Endothelial cell of umbilical vein (primary cell): ENCODE data around the gene ITM2B. TPM values are rescaled to one million over a fixed set of nuclear protein-coding genes. Genes with fewer than 3 reads are reported as not detected.

Experiments
- BruUV-seq: library from RNA; stranded (reverse); fragments of 400-500 nt; replicated peaks from 2 replicates; lab custom pipeline; 2021; lab: Mats Ljungman, UMichigan
- CTCF ChIA-PET: fragments of 300-600, 350-600 bp; sonication (Branson Sonifier 250); formaldehyde crosslinking; loops from one replicate; lab custom pipeline; 2021; ENCODE audit warnings: antibody characterized with exemption, inconsistent platforms; lab: Charles Lee
- POLR2A ChIA-PET: fragments of 300-600, 350-600 bp; sonication (Branson Sonifier 250); formaldehyde crosslinking; loops from one replicate; lab custom pipeline; 2021; ENCODE audit warnings: antibody characterized with exemption, inconsistent platforms; lab: Charles Lee
- DNase-seq: peaks from one replicate; pipeline ENCODE4 v3.0.0-alpha.2; 2011; ENCODE audit warnings: low read depth, low spot score
- FAIRE-seq: peaks from 2 replicates; lab custom pipeline; 2011; peaks lifted over from hg19 to GRCh38; lab: Jason Lieb, UNC
- H2AFZ ChIP-seq: 2 replicates; pipeline ENCODE4 v1.6.0; 2012; ENCODE audit warnings: low read depth, low read length, control low read depth, inconsistent platforms
- H3K27ac ChIP-seq: 2 replicates; pipeline ENCODE4 v1.5.1; 2011; ENCODE audit warnings: low read depth, mild to moderate bottlenecking, control low read depth, low read length, moderate library complexity; ENCODE audit not compliant: insufficient read depth
- H3K27me3 ChIP-seq, 2 experiments: 2 replicates each; pipeline versions ENCODE4 v1.6.0 to v1.6.1; 2011; ENCODE audit warnings: low read length in 2 of 2, mixed read lengths in 1 of 2; ENCODE audit not compliant: control insufficient read depth in 2 of 2, insufficient read depth in 2 of 2
- H3K36me3 ChIP-seq, 2 experiments: 2 replicates in 1 of 2; 3 replicates in 1 of 2; pipeline ENCODE4 v1.5.1; 2011; ENCODE audit warnings: low read length in 2 of 2, mild to moderate bottlenecking in 1 of 2, moderate library complexity in 1 of 2; ENCODE audit not compliant: control insufficient read depth in 2 of 2, insufficient read depth in 2 of 2; ENCODE audit errors: extremely low read depth in 1 of 2
- H3K4me1 ChIP-seq: 3 replicates; pipeline ENCODE4 v1.5.1; 2011; ENCODE audit warnings: mild to moderate bottlenecking, low read length; ENCODE audit not compliant: control insufficient read depth, insufficient read depth; ENCODE audit errors: extremely low read depth
- H3K4me2 ChIP-seq: 2 replicates; pipeline ENCODE4 v1.6.1; 2011; ENCODE audit warnings: low read length, control low read depth, mixed read lengths; ENCODE audit not compliant: insufficient read depth
- H3K4me3 ChIP-seq, 3 experiments: fragments of 200-600 bp in 1 of 3; sonication (generic), shearing (Covaris generic) in 1 of 3; replicated peaks in 1 of 3; 2 replicates each; pipeline ENCODE4 v1.5.1; 2011 to 2016; ENCODE audit warnings: control low read depth in 3 of 3, low read length in 3 of 3, mild to moderate bottlenecking in 2 of 3, inconsistent platforms in 1 of 3, low read depth in 1 of 3, moderate library complexity in 1 of 3; ENCODE audit not compliant: insufficient read depth in 1 of 3
- H3K79me2 ChIP-seq: 2 replicates; pipeline ENCODE4 v1.6.0; 2012; ENCODE audit warnings: low read length, inconsistent platforms; ENCODE audit not compliant: control insufficient read depth, insufficient read depth
- H3K9ac ChIP-seq: replicated peaks from 2 replicates; pipeline ENCODE3; 2011; ENCODE audit warnings: low read length, control low read depth; ENCODE audit not compliant: insufficient read depth; ENCODE audit errors: extremely low read depth
- H3K9me1 ChIP-seq: replicated peaks from 3 replicates; pipeline ENCODE4 v1.6.0; 2011; ENCODE audit warnings: mild to moderate bottlenecking, low read length; ENCODE audit not compliant: control insufficient read depth, insufficient read depth; ENCODE audit errors: extremely low read depth
- H3K9me3 ChIP-seq: replicated peaks from 2 replicates; pipeline ENCODE4 v1.5.1; 2012; ENCODE audit warnings: low read length, inconsistent platforms; ENCODE audit not compliant: control insufficient read depth, insufficient read depth
- H4K20me1 ChIP-seq: replicated peaks from 2 replicates; pipeline ENCODE3; 2011; ENCODE audit warnings: mild to moderate bottlenecking, low read length; ENCODE audit not compliant: control insufficient read depth, insufficient read depth; ENCODE audit errors: extremely low read depth
- EZH2 ChIP-seq: IDR thresholded peaks from 2 replicates; pipeline ENCODE4 v1.6.1; 2012; ENCODE audit warnings: borderline replicate concordance, low read depth, mild to moderate bottlenecking, moderate library complexity, low read length, inconsistent platforms; ENCODE audit not compliant: severe bottlenecking
- FOS ChIP-seq: IDR thresholded peaks from 2 replicates; pipeline ENCODE4 v1.6.1; 2011; ENCODE audit warnings: mild to moderate bottlenecking, low read length, moderate library complexity, borderline replicate concordance; ENCODE audit not compliant: insufficient read depth
- GATA2 ChIP-seq: IDR thresholded peaks from 2 replicates; pipeline ENCODE4 v1.7.0; 2011; ENCODE audit warnings: low read depth, mild to moderate bottlenecking, moderate library complexity, mixed read lengths, low read length; ENCODE audit not compliant: insufficient read length, insufficient read depth
- MYC ChIP-seq: IDR thresholded peaks from one replicate; pipeline ENCODE4 v1.6.1; 2011; ENCODE audit warnings: mild to moderate bottlenecking, low read depth, low read length
- POLR2A ChIP-seq: IDR thresholded peaks from 2 replicates; pipeline ENCODE4 v1.6.1; 2012; ENCODE audit warnings: low read depth, mild to moderate bottlenecking, control low read depth, low read length
- POLR2AphosphoS5 ChIP-seq: IDR thresholded peaks from 2 replicates; pipeline ENCODE4 v1.6.1; 2012; ENCODE audit warnings: low read depth, mild to moderate bottlenecking, control low read depth, low read length, moderate library complexity; ENCODE audit not compliant: insufficient read depth
- dilution Hi-C: fragments of 300-500 bp; cut with MboI; formaldehyde crosslinking; loops from one replicate; pipeline ENCODE4 v1.15.0; 2019; ENCODE audit warnings: low sequenced_read_pairs; ENCODE audit not compliant: extremely low pct_ligation_motif_present
- intact Hi-C: fragments of 100-400 bp; cut with micrococcal nuclease; formaldehyde crosslinking; loops from one replicate; pipeline ENCODE4 v1.10.0; 2022
- polyA plus RNA-seq, 4 experiments: library from polyadenylated mRNA; depleted of rRNA in 3 of 4; stranded (reverse) in 3 of 4; unstranded in 1 of 4; fragments of >200 nt; gene quantifications; 2 replicates each; pipeline versions ENCODE4 v1.2.1 to v1.2.3, GENCODE V29; 2011 to 2012; ENCODE audit warnings: missing spikeins in 1 of 4
- total RNA-seq: library from RNA; stranded (reverse); gene quantifications from 2 replicates; pipeline ENCODE4 v1.2.3, GENCODE V29; 2021
- TF ChIP-seq, protein P1 (sequence below): IDR thresholded peaks from 2 replicates; pipeline ENCODE4 v1.6.1; 2011; ENCODE audit not compliant: insufficient read depth, insufficient read length
- TF ChIP-seq, protein P2 (sequence below), 2 donors: IDR thresholded peaks; 1 replicate in 1 of 2; 2 replicates in 1 of 2; pipeline ENCODE4 v1.5.1; 2011; ENCODE audit warnings: low read length in 2 of 2, mild to moderate bottlenecking in 2 of 2, moderate library complexity in 2 of 2, control low read depth in 1 of 2, inconsistent platforms in 1 of 2, low read depth in 1 of 2; ENCODE audit not compliant: insufficient read depth in 1 of 2; ENCODE audit errors: extremely low read depth in 1 of 2

ITM2B gene
- total and polyA plus RNA-seq, 2 donors (not counting 3 experiments of a cell fraction or from before 2014, with no cell fraction given), result 150 to 271 TPM

DNA sequence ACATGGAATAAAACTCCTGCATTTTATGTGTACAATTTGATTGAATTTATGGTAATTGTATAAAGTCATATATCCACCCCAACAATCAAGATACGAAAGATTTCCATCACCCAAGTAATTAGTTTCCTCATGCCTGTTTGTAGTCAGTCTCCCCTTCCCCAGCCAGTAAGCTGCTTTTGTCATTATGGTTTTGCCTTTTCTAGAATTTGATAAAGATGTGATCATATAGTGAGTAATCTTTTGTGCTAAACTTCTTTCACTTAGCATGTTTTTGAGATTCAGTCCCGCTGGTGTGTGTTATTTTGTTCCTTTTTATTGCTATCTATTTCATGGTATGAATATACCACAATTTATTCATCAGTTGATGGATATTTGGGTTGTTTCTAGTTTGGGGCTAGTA, 16.0 kb downstream of the ITM2B start:
- Histone ChIP-seq H2AFZ (no peak overlapping the region), H3K9me3 (no peaks in the 10 kb centered on the region), H3K79me2 (peaks cover 17% of the 10 kb centered on the region), H3K27me3 (no peaks in the 10 kb centered on the region), H3K4me3 (no peak overlapping the region), H3K9me1 (no peaks in the 10 kb centered on the region), H3K4me2 (no peak overlapping the region), H3K27ac (no peak overlapping the region), H3K4me1 (no peaks in the 10 kb centered on the region), H3K9ac (no peak overlapping the region), H4K20me1 (peaks cover 2% of the 10 kb centered on the region), H3K36me3 (peaks cover 0 to 4% of the 10 kb centered on the region in 2 experiments)
- TF ChIP-seq POLR2A (no peak), FOS (no peak), POLR2AphosphoS5 (no peak), EZH2 (no peak), MYC (no peak), GATA2 (no peak)
- TF ChIP-seq, protein P1, sequence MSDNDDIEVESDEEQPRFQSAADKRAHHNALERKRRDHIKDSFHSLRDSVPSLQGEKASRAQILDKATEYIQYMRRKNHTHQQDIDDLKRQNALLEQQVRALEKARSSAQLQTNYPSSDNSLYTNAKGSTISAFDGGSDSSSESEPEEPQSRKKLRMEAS, result no peak
- TF ChIP-seq, protein P2, sequence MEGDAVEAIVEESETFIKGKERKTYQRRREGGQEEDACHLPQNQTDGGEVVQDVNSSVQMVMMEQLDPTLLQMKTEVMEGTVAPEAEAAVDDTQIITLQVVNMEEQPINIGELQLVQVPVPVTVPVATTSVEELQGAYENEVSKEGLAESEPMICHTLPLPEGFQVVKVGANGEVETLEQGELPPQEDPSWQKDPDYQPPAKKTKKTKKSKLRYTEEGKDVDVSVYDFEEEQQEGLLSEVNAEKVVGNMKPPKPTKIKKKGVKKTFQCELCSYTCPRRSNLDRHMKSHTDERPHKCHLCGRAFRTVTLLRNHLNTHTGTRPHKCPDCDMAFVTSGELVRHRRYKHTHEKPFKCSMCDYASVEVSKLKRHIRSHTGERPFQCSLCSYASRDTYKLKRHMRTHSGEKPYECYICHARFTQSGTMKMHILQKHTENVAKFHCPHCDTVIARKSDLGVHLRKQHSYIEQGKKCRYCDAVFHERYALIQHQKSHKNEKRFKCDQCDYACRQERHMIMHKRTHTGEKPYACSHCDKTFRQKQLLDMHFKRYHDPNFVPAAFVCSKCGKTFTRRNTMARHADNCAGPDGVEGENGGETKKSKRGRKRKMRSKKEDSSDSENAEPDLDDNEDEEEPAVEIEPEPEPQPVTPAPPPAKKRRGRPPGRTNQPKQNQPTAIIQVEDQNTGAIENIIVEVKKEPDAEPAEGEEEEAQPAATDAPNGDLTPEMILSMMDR (IDR thresholded peaks at IDR 0.05; ENCODE audit: extremely low read depth in 1 of 2, insufficient read depth in 1 of 2, low read depth in 1 of 2, low read length in 2 of 2), result no peak
- ChIA-PET POLR2A (no interaction called here), CTCF (no interaction called here)
- intact Hi-C loops (no loop called here), dilution Hi-C loops (no loop called here)
- DNase-seq (no peak), FAIRE-seq (no peak)
- BruUV-seq, result no TSS peak
